Measurements from ENCODE around the gene RAB8B. TPM values are rescaled to one million over a fixed set of nuclear protein-coding genes. Genes with fewer than 3 reads are reported as not detected.

Gene RAB8B
- total RNA-seq, 1 experiment from 2014 or later = 33.8 TPM

DNA sequence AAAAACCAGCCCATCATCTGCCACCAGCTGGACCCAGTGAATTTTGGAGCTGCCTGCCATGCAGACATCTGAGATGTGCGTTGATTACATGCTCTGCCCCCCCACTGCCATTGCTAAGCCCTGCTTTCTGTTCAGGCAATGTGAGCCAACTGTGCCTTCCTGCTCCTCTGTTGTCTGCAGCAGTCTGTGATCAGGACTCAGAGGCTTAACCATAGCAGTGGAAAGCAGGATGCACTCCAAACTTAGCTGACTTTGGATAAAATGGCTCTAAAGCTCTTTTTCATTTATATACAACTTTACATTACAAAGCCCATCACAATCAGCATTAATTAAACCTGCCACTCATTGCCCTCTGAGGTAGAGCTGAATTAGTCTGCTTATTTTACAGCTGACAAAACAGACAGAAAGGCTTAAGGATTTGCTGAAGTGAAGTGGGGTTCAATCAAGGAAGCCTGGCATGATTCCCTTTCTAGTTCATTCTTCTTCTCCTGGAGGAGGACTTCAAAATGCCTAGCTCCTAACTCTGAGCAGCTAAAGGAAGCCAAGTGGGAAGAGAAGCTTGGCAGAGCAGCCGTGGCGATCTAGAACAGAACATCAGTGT lies 16.5 kb upstream of the RAB8B start:
- Histone ChIP-seq H2BK20ac (ENCODE audit: low read depth, low read length, poor library complexity, severe bottlenecking) (no peak overlapping the region), H2AFZ (ENCODE audit: low read length) (no peak overlapping the region), H3K56ac (ENCODE audit: insufficient read length, low read depth, low read length) (no peak overlapping the region), H3K9me3 (ENCODE audit: control insufficient read depth, low read depth, low read length) (no peaks in the 10 kb centered on the region), H3K4me2 (ENCODE audit: insufficient read depth, insufficient read length, low read length) (no peak overlapping the region), H3K23ac (ENCODE audit: insufficient read length, low read depth, low read length) (no peak overlapping the region), H3K23me2 (ENCODE audit: insufficient read length, low read depth, low read length, poor library complexity, severe bottlenecking) (no peaks in the 10 kb centered on the region), H3K4ac (ENCODE audit: low read depth, low read length) (no peak overlapping the region), H4K8ac (replicated peaks; ENCODE audit: insufficient read length, low read depth, low read length) (no peak overlapping the region), H4K91ac (ENCODE audit: insufficient read length, low read depth, low read length) (no peak overlapping the region), H4K20me1 (ENCODE audit: control insufficient read depth, insufficient read depth, insufficient read length) (no peaks in the 10 kb centered on the region), H2BK120ac (ENCODE audit: low read depth, low read length, poor library complexity, severe bottlenecking) (no peak overlapping the region), H3K4me1 (ENCODE audit: insufficient read depth, low read length) (no peaks in the 10 kb centered on the region), H3K9ac (ENCODE audit: extremely low read depth, insufficient read length, low read length) (no peak overlapping the region), H3T11ph (ENCODE audit: low read length) (no peak overlapping the region), H3K18ac (ENCODE audit: insufficient read length, low read depth, low read length) (no peak overlapping the region), H2BK12ac (ENCODE audit: insufficient read length, low read depth, low read length) (no peak overlapping the region), H3K79me1 (ENCODE audit: insufficient read depth, low read depth, low read length, poor library complexity, severe bottlenecking) (no peaks in the 10 kb centered on the region), H3K14ac (ENCODE audit: insufficient read depth, low read length) (no peak overlapping the region), H2BK15ac (ENCODE audit: low read depth, low read length) (no peak overlapping the region), H2AK5ac (ENCODE audit: insufficient read length, low read length) (no peak overlapping the region), H3K79me2 (ENCODE audit: insufficient read depth, low read length) (no peaks in the 10 kb centered on the region), H2BK5ac (ENCODE audit: insufficient read length, low read length) (no peak overlapping the region), H3K27me3 (ENCODE audit: insufficient read depth, low read length) (no peaks in the 10 kb centered on the region), H4K5ac (ENCODE audit: insufficient read length, low read depth, low read length) (no peak overlapping the region), H3K27ac (ENCODE audit: insufficient read length, low read depth, low read length) (no peak overlapping the region)
- no peaks in the 10 kb centered on the region for H3K36me3 Mint-ChIP-seq (ENCODE audit: insufficient read depth in 1 of 3, low read depth in 3 of 3)
- DNase-seq = no peak
- peaks cover 6 to 15% of the 10 kb centered on the region in 2 experiments for H3K4me1 Mint-ChIP-seq
- H3K27me3 Mint-ChIP-seq (ENCODE audit: low read depth) = no peaks in the 10 kb centered on the region; the same call in 1 of the 2 replicates
- peak overlapping the region in 1 of 3 experiments; percentile 71; a peak in 2 of 7 replicates for H3K27ac Mint-ChIP-seq
- H3K4me3 Mint-ChIP-seq = no peak overlapping the region
- WGBS (ENCODE audit: extremely low coverage, insufficient read length, low lambda C conversion rate) = no CpG with 5 or more reads among the region's 3 CpGs
- TF ChIP-seq, protein P1, sequence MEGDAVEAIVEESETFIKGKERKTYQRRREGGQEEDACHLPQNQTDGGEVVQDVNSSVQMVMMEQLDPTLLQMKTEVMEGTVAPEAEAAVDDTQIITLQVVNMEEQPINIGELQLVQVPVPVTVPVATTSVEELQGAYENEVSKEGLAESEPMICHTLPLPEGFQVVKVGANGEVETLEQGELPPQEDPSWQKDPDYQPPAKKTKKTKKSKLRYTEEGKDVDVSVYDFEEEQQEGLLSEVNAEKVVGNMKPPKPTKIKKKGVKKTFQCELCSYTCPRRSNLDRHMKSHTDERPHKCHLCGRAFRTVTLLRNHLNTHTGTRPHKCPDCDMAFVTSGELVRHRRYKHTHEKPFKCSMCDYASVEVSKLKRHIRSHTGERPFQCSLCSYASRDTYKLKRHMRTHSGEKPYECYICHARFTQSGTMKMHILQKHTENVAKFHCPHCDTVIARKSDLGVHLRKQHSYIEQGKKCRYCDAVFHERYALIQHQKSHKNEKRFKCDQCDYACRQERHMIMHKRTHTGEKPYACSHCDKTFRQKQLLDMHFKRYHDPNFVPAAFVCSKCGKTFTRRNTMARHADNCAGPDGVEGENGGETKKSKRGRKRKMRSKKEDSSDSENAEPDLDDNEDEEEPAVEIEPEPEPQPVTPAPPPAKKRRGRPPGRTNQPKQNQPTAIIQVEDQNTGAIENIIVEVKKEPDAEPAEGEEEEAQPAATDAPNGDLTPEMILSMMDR (conservative IDR thresholded peaks at IDR 0.05) = no peak
- H3K9me3 Mint-ChIP-seq = no peaks in the 10 kb centered on the region

Measured in H9 (cell line).